GM18909 (cell line): ENCODE measurements around the gene GALNT17.
A peak's percentile ranks its signal among the peaks of the same experiment; 100 is the strongest.
"Not testable (repeated sequence)": the region's sequence is repeated elsewhere in the genome, so short reads cannot be mapped to it uniquely, and the experiment has no call there.

Experiments
- ATAC-seq: cut with Tn5 transposase; IDR thresholded peaks from one replicate; pipeline ENCODE4 v1.9.1; 2021; ENCODE audit warnings: mild to moderate bottlenecking; ENCODE audit not compliant: unreplicated experiment, poor library complexity

Gene GALNT17

DNA sequence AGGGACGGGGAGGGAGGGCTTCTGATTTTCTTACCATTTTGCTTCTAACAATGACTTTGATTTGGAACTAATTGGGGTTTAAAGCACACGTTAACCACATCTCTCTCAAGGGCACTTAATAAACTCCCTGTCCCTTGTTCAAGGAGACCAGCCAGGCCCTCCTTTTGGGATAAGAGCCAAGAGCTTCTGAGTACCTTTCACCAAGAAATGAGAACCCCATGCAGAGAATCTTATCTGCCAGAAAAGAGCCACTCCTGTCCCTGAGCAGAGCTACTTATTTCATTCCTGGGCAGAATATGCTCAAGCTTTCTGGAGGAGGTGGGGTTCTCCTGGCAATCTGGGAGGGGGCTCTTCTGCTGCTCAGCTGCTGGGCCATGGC lies 574.6 kb downstream of the GALNT17 start:
- no peak for ATAC-seq

DNA sequence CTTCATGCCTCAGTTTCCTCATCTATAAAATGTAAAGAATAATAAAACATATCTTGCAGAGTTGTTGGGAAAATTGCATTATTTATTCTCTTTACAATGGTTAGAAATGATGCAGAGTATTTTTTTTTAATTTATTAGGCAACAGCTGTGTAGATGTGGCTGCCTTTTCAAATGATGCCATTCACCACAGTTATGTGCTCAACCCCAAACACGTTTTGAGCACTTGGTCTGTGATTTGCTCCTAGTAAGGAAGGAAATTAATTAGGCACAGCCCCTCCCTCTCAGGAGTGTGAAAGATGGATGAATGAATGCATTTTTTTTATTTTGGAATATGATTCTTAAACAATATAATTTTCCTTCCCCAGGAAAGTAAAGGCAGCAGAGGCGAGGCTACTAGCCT lies 575.1 kb downstream of the GALNT17 start:
- no peak for ATAC-seq

DNA sequence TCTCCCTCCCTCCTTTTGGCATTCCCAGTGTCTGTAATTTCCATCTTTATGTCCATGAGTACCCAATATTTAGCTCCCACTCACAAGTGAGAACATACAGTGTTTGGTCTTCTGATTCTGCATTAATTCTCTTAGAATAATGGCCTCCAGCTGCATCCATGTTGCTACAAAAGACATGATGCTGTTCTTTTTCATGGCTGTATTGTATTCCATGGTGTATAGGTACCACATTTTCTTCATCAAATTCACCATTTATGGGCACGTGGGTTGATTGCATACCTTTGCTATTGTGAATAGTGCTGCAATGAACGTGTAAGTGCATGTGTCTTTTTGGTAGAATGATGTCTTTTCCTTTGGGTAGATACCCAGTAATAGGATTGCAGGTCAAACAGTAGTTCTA lies 576.8 kb downstream of the GALNT17 start:
- ATAC-seq, result no peak

DNA sequence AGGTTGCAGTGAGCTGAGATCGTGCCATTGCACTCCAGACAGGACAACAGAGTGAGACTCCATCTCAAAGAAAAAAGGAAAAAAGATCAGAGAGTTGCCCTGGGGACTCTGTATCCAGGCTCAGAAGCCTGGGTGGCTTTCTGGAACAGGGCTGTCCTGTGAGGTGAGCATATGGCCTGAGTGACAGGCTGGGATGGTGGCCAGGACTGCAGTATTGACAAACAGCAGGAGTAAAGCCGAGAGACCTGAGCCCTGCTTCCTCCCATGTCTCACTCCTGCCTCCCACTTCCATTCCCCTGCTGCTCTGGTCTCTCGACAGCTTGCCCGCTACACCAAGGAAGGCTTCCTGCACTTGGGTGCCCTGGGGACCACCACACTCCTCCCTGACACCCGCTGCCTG lies 578.5 kb downstream of the GALNT17 start:
- ATAC-seq, result no peak

DNA sequence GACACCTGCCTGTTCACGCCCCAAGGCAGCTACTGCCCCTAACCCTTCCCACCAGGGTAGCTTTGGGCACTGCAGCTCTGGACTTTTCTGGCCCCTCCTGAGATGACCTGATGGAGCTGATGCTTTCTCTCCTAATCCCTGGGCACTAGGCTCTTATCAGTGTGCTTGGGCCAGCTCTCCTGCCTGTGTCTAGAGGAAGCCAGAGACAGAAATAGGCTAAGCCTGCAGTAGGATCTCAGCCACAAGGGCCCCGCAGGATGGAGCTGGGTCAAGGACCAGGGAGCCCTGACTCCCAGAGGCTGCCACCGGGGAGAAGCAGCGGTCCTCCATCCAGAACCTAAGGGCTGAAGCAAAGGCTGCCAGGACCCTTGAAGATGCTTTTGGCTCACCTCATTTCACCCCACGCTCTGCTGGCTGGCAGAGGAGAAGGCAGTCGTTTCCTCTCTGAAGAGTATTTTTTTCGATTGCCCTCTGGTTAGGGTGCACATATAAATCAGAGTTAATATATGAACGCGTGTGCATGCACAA lies 580.8 kb downstream of the GALNT17 start:
- ATAC-seq, result no peak

DNA sequence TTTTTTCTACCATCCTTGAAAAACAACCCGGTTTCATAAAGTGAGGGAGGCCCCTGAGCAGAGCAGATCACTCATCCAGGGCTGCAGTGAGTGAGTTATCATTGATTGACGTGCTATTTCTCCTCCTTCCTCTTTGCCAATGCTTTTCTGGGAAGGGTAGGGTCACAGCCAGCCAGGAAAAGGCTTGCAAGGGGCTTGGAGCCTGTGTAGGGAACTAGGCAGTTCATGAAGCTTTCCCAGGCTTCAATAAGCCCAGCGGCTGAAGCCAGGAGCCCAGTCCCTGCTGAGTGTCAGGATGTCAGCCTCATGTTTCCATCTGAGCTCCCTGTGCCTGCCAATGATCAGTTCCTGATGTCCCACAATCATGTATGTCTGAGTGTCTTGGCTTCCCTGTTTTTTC lies 584.7 kb downstream of the GALNT17 start:
- no peak for ATAC-seq

DNA sequence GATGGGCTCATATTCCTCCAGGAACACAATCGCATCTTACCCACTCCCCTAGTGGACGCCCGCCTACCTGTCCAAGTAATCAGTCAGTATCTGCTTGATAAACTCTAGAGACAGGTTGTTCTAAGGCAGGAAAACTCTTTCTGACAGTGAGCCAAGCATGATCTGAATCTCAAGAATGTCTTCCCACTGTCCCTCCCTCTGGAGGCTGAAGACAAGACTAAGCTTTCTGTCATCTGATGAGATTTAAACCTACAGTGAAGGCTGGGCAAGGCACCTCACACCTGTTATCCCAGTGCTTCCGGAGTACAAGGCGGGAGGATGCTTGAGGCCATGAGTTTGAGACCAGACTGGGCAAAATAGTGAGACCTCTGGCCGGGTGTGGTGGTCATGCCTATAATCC lies 586.6 kb downstream of the GALNT17 start:
- ATAC-seq, result no peak

DNA sequence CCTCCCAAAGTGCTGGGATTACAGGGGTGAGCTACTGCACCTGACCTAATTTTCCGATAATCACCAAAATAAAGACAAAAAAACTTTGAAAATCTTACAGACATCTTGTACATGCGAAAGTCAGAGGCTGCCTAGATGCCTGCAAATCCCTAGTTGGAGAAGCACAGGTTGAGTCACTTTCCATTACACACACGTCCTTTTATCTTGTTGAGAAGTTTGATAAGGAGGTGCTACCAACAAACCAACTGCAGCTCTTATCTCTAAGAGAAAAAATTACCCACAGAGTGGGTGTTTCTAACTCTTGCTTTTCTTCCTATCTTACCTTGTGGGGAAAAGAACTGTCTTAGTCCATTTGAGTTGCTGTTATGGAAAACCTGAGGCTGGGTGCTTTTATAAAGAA lies 589.8 kb downstream of the GALNT17 start:
- ATAC-seq, result no peak

DNA sequence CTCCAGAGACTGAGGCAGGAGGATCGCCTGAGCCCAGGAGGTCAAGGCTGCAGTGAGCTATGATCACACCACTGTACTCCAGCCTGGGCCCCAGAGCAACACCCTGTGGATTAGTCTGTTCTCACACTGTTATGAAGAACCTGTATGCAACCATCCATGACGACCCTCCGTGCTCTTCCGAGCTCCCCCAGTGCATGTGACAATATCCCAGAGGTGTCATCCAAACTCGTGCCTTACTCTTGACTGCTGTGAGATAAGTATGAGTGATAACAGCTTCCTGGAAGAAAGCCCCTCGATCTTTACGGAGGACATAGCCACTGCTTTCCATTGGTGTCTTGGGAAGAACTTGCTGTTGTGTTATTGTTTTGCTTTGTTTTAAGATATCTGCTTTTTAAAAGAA lies 591.9 kb downstream of the GALNT17 start:
- no peak for ATAC-seq

DNA sequence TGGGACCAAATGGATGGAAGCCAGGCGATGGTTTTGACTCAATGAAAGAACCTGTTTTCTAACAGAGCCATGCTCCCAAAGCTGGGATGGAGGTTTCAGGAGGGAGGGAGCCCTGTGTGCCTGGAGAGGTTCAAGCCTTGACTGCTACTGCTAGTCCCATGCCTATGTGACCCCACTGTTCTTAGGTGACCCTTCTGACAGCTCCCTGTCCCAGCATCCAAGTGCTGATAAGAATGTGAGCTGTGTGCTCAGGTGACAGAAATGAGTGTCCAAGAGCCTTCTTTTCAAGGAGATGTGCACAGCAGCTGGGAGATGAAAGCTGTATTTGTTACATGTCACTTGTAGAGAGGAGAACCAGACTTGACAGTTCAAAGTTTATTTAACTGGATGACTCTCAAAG lies 595.4 kb downstream of the GALNT17 start:
- no peak for ATAC-seq

DNA sequence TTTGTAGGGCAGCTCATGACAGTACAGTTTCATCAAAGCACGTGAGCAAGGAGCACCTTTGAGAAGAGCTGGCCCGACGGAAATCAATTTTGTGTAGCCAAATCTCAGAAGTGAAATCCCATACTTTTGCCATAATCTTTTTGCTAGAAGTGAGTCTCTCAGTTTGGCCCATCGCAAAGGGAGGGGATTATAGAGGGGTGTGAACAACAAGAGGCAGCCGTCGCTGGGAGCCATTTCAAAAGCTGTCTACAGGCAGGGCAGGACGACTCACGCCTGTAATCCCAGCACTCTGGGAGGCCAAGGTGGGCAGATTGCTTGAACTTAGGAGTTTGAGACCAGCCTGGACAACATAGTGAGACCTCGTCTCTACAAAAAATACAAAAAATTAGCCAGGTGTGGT lies 599.8 kb downstream of the GALNT17 start:
- no peak for ATAC-seq

DNA sequence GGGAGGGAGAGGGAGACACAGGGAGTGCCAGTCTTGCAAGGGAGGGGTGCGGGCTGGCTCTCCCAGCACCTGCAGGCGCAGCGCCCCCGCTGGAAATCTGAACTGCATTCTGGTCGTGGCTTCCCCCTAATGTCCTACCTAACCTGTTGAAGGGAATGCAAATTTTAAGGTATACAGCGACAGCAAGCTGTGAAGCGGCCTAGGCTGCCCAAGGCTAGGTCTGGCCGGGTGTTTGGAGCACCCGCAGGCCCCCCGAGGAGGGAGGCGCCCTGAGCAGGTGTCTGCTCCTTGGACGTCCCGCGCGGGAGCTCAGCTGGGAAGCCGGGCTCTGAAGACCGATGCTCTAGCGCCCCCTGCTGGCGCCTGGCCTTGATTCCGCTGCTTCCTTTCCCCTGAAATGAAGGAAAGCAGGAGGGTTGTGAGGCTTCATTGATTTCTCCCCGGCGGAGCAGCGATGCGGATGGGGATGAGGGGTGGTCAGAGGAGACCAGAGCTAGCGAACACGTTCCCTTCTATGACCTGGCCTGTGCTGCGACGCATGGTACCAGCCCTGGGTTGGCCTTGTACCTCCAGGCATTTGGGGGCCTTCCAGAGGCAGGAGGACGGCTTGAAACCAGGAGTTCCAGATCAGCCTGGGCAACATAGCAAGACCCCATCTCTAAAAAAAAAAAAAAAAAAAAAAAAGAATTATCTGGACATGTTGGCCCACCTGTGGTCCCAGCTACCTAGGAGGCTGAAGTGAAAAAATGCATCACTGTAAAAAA lies 601.3 kb downstream of the GALNT17 start:
- ATAC-seq, result peak; percentile 56

DNA sequence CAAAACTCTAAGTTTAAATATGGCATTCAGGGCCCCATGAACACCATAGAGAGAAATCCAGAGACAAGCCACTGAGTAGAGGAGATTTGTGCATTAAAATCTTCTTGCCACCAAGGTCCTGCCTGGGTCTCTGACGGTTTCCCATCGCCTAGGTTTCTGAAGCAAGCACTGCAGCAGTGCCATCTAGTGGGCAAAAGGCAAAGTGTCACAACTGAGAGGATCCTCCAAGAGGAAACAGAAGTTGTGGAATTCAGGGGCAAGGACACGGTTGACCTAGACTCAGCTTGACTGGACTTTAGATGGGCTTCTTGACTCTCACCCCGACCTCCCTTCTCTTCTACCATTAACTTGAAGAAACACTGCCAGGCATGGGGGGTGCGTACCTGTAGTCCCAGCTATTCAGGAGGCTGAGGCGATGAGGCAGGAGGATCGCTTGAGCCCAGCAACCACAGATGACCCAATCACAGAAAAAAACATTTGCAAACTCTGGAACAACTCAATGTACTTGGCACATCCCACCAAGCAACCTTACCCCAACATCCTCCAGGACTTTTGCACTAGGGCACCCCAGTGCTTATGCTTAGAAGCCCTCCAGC lies 604.1 kb downstream of the GALNT17 start:
- peak; percentile 54 for ATAC-seq

DNA sequence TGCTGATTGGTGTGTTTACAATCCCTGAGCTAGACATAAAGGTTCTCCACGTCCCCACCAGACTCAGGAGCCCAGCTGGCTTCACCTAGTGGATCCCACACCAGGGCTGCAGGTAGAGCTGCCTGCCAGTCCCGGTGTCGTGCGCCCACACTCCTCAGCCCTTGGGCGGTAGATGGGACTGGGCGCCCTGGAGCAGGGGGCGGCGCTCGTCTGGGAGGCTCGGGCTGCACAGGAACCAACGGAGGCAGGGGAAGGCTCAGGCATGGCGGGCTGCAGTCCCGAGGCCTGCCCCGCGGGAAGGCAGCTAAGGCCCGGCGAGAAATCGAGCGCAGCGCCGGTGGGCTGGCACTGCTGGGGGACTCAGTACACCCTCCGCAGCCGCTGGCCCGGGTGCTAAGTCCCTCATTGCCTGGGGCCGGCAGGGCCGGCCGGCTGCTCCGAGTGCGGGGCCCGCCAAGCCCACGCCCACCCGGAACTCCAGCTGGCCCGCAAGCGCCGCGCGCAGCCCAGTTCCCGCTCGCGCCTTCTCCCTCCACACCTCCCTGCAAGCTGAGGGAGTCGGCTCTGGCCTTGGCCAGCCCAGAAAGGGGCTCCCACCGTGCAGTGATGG lies 606.1 kb downstream of the GALNT17 start:
- ATAC-seq, result not testable (repeated sequence)

DNA sequence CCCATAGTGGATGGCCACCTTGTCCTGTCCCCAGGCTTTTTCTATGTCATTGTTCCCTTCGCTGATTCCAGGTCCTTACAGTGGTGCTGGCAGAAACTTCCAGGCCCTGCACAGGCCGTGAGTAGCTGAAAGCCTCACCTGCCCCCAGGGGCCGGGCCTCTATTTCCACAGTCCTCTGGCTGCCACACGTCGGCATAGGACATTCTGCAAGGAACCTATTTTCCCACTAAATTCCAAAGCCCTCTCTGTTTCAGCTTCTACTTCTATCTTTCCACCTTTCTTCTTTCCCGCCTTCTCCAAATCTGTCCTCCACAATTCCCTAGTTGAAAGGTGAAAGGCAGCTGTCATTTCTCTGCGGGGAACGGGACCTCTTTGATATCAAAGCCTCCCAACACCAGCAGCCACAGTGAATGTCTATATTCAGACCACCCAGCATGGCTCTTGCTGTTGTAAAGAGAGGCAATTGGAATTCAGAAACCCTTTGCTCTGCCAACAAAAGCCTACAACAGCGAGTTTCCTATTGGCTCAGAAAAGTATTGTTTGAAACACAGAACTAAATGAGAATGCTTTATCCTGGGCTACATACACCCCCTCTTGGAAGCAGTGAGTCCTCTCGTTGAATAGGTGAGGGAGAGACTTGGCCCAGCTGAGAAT lies 607.7 kb downstream of the GALNT17 start:
- no peak for ATAC-seq

DNA sequence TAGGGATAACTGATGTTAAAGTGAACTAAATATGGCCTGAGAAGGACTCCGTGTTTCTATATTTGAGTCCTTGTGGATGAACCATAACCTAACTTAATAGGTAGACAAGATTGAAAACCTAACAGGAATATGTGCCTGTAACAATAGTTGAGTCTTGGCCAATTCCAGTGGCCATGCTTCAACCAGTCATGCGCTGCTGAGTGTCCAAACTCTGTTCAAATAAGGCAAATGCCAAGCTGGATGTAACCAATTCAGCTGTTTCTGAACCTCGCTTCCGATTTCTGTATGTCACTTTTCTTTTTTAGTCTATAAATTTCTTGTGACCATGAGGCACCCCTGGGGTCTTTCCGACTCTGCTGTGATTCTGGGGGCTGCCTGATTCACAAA lies 608.2 kb downstream of the GALNT17 start:
- no peak for ATAC-seq

DNA sequence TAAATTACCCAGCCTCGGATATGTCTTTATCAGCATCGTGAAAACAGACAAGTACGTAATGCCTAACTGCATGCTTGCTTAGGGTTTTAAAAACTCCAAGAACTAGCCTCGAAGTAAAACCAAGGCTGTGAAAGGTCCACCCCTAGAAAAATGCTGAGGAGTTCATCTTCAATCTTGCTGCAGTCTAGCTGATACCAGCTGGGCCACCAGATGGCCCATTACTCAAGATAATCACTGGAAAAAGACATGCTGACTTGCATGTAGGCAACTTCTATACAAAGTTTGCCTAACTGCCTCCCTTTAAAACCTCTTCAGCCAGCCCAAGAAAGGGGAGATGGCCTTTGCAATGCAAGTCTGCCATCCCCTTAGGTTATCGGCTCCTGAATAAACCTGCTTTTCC lies 614.1 kb downstream of the GALNT17 start:
- no peak for ATAC-seq

DNA sequence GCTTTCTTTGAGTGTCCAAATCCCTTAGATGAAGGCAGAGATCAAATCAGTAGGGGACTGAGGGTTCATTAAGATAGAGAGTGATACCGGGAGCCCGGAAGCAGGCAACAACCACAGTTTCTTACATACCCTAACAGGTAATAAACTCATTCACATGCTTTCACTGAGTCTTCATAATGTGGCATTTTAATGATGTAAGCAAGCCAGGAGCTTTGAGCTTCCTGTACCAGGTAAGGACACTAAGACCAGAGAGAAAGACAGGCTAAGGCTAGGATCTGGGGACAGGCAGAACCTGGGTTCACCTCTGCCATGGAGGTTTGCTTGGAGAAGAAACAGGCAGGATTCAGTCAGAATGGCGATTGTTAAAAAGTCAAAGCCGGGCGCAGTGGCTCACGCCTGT lies 618.3 kb downstream of the GALNT17 start:
- no peak for ATAC-seq

DNA sequence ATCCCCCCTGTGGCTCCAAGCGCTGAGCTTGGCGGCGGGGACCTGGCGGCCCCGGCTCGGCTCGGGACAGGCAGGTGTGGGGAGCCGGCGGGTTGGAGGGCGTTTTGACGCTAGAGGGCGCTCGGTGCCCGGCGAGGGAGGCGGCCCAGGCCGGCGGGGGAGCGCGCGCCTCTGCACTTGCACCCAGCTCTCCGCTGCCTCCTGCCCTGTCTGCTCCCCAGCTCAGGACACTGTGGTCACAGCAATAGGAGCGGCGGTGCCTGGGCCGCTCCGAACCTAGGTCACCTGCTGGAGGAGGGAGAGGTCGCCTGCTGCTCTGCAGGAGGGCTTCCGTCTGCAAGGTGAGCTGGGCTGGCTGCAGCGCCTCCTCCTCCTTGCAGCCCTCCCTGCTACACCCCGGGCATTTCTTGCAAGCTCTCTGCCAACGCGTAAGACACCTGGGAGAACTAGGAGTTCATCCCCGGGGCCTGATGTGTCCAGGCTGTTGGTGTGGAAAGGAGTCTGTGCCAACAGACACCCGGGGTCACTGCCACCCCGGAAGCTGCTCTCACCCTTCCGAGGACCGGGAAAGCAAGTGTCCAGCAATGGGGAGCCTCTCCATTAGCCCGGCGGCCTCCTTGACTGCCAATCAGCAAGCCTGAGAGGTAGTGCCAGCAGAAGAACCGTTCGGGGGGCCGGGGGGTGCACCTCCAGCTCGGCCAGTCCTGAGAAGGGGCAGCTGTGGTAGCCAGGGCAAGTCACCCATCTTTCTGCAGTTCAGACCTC lies 620.4 kb downstream of the GALNT17 start:
- ATAC-seq, result peak; percentile 61

DNA sequence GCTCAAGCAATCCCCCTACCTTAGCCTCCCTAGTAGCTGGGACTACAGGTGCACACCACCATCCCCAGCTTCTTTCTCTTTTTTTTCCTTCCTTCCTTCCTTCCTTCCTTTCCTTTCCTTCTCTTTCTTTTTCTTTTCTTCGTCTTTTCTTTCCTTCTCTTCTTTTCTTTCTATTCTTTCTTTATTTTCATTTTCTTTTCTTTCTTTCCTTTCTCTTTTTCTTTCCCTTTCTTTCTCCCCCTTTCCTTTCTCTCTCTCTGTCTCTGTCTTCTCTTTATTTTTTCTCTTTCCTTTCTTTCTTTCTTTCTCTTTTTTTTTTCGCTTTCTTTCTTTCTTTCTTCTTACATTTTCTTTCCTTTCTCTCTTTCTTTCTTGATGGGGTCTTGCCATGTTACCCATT lies 621.3 kb downstream of the GALNT17 start:
- ATAC-seq, result no peak
